Amniotic epithelial cell (primary cell): ENCODE data around the gene GPATCH8.
A peak's percentile ranks its signal among the peaks of the same experiment; 100 is the strongest.
"Not testable (repeated sequence)": the region's sequence is repeated elsewhere in the genome, so short reads cannot be mapped to it uniquely, and the experiment has no call there.

Experiments used
- DNase-seq: peaks from one replicate; pipeline ENCODE4 v3.0.0-alpha.2; 2010; ENCODE audit warnings: low read depth

Gene GPATCH8

DNA sequence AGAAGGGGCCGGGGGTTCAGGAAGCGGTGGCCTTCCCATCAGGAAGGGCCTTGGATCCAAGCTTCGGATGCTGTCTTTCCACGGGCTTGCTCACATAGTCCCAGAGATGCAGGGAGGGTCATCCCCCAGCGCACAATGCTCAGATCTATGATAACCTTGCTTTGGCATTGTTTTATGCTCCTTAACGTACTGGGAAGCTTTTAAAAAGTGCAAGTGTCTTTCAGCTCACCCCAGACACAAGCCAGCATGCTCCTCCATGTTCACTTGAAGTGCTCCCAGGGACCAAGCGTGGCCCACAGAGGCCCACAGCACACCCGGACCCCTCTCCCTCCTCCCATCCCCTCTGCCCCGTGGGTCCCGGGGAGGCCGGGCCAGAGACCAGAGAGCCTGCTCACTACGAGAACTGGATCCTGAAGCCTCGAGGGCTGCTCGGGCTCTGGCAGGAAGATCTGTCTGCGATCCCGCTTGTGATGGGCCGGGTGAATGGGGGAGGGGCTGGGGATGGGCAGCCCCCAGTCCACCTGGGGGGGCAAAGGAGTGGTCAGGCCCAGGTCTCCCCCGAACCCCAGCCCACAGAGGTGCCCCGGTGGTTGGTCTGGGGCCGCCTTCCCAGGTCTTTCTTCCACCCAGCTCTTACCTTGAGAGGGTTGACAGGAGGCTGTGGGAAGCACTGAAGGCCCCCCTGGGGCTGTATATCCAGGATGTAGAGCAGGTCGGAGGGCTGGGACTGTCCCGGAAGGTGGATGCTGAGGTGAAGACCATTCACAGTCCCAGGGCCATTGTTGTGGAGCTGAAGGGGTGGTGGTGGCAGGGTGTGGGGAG lies 127.8 kb downstream of the GPATCH8 start:
- DNase-seq, result no peak

DNA sequence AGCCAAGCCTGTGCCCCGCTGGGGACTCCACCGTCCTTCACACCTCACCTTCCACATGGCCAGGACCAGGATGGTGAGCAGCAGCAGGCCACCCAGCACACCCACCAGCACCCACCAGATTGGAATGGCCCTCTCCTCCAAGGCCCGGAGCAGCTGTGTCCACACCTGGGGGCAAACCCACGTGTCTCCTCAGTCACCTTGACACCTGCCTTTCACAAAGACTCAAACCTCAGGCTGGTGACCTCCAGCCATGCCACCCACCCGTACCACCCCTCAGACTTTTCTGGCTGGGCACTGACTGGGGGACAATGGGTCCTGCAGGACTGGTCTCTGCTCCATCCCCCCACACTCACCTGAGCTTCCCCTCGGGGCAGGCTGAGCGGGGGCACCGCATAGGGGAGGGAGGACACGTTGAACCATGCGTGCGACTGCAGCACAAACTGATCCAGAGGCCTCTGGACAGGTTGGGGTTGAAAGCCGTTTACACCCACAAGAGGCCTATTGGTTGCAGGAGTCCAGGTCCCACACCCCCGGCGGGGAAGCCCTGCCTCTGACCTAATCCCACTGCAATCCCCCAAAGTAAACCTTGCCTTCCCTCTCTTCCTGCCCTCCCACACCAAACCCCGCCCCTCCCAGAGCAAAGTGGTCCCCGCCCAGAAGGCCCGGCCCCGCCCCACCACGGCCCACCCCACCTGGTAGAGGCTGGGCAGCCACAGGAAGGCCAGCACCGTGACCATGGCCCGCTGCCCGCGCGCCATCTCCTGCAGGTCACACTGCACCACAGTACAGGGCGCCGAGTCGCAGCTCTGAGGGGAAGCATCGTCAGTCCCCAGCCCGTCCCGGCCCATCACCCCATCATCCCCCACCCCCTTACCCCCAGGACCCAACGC lies 128.7 kb downstream of the GPATCH8 start:
- no peak for DNase-seq

DNA sequence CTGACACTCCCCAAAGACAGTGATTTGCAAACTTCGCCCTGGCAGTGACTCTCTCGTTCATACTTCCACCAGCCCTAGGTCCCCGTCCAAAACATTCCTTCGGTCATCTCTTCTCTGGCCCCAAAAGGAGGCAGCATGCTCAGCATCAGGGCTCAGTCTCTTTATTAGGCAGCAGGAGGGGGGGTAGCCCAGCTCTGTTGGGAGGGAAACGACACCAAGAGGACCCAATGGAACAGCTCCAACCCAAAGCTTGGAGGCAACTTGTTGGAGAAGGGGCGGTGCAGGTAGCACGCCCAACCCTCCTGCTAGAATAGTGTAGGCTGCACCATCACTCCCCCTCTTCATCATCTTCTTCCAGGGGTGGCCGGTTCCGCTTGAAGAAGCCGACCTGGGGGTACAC lies 131.2 kb downstream of the GPATCH8 start:
- no peak for DNase-seq

DNA sequence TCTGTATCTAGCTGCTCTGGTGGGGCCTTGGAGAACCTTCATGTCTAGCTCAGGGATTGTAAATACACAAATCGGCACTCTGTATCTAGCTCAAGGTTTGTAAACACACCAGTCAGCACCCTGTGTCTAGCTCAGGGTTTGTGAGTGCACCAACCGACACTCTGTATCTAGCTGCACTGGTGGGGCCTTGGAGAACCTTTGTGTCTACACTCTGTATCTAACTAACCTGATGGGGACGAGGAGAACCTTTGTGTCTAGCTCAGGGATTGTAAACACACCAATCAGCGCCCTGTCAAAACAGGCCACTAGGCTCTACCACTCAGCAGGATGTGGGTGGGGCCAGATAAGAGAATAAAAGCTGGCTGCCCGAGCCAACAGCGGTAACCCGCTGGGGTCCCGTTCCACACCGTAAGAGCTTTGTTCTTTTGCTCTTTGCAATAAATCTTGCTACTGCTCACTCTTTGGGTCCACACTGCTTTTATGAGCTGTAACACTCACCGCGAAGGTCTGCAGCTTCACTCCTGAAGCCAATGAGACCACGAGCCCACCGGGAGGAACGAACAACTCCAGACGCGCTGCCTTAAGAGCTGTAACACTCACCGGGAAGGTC lies 133.7 kb downstream of the GPATCH8 start:
- DNase-seq, result not testable (repeated sequence)

DNA sequence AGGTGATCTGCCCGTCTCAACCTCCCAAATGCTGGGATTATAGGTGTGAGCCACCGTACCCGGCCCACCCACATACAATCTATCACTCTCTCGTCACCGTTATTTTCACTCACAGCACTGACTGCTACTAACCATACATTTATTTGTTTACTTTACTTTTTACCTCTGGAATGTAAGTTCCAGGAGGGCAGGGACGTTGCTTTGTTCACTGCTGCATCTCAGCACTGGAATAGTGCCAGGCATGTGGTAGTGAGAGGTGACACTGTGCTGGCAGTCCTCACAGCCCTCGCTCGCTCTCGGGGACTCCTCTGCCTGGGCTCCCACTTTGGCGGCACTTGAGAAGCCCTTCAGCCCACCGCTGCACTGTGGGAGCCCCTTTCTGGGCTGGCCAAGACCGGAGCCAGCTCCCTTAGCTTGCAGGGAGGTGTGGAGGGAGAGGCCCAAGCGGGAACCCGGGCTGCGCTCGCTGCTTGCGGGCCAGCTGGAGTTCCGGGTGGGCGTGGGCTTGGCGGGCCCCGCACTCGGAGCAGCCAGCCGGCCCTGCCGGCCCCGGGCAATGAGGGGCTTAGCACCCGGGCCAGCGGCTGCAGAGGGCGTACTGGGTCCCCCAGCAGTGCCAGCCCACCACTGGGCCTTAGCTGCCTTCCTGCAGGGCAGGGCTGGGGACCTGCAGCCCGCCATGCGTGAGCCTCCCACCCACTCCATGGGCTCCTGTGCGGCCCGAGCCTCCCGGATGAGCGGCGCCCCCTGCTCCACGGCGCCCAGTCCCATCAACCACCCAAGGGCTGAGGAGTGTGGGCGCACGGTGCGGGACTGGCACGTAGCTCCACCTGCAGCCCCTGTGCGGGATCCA lies 134.6 kb downstream of the GPATCH8 start:
- DNase-seq, result not testable (repeated sequence)

DNA sequence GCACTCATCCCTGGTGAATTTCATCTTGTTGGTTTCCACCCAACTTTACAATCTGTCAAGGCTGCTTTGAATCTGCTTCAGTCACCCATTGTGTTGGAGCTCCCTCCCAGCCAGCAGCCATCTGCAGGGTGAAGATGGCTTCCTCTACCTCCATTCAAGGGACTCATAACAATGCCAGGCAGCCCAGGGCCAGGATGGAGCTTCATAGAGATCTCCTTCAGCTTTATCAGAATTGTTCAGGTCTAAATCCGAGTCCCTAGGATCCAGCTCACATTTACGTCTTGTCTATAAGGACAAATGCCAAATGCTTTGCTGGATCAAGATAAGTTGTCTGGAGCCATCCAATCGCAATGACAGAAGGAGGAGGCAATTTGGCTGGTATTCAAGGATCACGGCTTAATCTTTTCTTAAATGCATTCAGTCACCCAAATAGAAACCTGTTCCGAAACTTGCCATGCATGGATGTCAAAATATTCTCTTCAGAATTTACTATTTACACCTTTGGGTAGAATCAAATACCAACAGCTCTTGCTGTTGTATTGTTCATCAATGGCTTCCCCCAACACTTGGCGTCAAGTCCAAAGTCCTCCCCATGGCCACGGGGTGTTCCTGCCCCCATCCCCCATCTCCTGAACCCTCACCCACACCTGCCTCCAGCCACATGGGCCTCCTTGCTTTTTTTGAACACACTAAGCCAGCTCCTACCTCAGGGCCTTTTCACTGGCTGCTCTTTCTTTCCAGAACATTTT lies 135.8 kb downstream of the GPATCH8 start:
- no peak for DNase-seq

DNA sequence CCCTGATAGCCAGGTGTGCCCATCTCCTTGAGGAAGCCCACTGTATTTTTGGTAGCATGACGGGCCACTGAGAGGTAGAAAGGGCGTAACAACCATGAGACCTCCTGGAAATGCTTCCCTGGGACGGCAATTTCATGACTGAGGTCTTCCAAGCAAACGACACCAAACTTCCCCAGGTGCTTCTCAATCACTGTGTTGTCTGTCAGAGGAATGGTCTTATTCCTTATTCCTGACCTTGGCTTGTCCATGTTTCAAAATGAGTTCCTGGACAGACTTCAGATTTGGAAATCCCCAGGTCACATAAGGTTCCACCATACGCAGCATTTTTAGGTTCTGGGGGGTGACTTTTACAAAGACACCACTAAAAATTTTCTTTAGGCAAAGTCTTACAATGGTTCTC lies 138.2 kb downstream of the GPATCH8 start:
- DNase-seq, result not testable (repeated sequence)

DNA sequence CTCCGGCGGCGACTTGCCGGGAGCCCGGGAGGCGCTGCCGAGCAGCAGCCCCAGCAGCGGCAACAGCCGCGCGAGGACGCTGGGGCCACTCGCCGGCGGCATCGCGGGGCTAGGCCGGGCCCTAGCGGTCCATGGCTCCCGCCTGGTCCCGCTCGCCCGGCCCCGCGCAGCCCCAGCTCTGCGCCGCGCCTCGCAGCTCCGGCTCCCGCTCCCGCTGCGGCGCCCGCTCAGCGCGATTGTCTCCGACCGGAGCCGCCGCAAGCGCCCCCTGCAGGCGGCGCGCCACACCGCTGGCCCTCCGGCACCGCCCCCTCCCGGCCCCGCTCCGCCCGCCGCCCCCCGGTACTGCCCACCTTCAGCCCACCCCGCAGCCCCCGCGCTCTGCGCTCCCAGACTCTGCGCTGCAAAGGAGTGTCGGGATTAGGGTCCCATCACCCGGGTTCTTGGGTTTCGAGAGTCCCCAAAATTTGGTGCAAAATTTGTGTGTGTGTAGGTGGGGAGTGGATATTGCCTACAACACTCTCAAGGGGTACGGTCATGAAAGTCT lies 139.5 kb downstream of the GPATCH8 start, which contains the start of gene FAM171A2:
Gene FAM171A2, minus strand, starts transcription at position 241 of the 547 bp plus-strand sequence. Its CDS starts 139 bp downstream, at position 102.
- DNase-seq, result no peak

DNA sequence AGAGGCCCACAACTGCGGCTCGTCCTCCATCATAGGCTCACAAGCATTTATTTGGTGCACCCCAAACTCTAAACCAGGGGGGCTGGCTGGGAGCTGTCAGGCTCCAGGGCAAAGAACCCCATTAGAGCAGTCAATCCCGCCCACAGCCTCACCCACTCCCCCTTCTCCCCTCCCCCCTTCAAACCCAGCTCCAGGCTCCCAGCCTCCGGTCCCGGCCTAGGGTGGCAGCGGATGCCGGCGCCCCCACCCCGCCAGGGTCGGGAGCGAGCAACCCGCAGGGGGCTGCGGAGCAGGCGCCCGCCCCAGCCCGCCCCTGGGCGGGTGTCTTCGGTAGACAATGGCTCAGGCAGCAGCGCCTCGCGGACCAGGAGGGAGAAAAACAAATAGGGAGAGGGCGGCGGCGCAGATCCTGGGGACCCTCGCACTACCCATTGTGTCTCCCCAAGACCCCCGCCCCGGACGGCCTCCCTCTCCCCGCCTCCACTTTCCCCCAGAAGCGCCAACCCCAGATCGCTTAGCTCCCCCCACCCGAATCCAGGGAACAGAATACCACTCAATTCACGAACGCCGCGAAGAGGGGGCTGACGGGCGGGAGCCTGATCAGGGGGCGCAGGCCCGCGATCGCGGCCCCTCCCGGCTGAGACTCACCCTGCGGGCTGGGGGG lies 140.1 kb downstream of the GPATCH8 start:
- DNase-seq, result no peak

DNA sequence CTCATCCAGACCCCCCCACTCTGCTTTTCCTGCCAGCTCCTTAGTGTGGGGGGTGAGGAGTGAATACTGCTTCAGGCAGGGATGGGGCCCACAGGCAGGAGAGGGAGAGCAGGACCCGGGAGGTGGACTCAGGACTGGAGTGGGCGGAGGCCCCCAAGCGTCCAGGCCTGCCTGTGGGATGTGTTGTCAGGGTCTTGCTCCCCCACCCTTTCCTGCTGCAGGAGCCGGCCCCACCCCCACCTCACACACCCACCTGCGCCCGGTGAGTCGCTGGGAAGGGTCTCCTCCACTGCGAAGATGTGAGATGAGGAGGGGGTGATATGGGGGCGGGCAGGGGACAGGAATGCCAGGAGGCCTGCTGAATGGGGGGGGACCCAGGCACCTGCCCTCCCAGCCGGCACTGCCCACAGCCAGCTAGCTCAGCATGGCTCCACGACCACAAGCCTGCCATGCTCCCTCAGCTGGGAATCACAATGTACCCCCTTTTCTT lies 140.7 kb downstream of the GPATCH8 start:
- no peak for DNase-seq

DNA sequence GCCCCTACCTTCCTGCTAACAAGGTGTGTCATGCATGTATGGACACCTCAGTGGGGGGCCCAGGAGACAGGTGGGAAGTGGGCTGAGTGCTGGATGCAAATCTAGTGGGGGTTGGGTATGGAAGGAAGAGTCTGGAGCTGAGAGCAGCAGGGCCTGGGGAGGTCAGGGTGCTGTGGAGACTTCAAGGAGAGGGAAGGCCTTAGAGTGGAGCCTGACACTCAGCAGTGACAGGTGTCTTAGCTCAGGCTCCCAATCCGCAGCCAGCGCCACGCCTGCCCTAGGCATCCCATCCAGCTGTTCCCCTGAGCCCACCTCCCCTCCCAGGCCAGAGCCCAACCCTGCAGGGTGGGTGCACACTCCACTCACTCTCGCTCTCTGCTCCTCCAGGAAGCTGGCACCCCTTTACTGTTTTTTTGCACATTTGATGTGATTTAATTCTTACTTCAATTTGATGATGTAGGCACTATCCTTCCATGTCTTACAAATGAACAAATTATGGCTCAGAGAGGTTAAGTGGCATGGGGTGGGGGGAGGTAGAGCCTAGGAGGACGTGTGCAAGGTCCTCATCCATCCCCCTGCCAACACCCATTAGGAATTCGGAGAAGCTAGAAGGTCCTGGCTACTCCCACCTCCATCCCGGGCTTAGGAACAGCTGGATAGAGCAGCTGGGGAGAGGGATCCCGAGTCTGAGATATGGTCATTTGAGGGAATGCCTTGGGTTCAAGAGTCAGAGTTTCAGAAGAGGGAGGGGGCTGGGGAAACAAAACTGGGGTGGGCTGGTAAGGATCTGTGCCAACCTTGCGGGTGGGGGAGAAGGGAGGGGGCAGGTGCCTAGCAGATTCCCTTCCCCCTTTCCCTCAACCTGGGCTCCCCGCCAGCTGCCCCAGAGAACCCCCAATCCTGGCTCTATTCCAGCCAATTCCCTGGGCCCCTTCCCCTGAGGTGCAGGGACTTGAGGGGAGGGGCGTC lies 141.6 kb downstream of the GPATCH8 start:
- no peak for DNase-seq

DNA sequence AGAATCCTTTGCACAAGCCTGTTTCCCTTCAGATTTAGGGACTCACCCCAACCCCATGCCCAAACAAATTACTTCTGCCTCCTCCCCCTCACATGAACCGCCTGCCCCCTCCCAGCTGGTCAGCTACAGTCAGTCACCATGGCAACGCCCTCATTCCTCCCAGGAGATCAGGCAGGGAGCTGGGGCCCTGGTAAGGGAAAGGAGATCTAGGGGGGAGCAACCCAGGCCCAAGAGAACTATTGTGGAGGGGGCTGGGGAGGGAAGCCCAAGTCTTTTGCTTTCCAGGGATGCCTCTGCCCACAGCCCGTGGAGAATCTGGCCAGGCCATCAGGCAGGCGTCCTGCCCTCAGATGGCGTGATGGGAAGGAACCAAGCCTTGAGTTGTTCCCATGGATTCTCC lies 142.4 kb downstream of the GPATCH8 start:
- peak; percentile 75 for DNase-seq

DNA sequence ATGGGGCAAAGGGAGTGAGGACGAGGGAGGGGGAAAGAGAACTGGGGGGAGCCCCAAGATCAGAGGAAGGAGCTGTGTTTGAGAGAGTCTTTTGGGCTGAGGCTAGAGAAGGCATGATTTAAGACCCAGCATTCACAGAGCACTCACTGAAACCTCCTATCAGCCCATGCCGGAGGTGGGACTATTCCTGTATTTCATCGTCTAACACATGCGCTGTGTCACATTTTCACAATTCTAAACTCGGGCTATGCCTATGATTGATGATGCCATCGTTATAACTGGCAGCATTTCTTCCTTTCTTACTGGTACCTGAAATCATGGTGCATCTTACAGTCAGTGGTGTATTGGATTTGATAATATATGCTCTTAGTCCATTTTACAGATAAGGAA lies 143.1 kb downstream of the GPATCH8 start:
- DNase-seq, result no peak

DNA sequence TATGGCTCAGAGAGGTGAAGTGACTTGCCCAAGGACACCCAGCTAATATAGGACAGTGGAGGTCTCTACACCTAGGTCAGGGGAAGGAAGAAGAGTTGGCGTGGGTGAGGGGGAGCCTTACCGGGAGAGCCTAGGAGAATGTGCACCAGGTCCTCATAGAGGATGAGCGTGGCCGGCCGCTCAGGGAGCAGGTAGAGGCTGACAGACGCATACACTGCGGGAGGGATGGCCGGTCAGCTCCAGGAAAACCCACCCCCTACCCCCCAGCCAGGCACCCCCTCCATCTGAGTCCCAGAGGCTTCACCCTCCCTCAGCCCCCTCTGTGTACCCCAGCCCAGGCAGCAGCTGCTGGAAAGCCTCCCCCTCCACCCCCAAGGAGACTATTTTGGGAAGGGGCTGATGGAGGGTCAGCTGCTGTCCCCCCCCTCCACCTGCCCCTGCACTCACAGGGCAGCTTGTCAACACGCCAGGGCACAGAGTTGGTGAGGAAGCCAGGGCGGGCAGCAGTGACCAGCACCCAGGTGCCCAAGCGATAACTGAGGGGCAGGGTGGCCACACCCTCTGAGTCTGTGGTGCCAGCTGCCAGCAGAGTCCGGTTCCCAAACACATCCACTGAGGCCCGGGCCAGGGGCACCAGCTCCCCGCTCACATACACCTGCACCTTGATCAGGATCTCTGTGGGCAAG lies 143.6 kb downstream of the GPATCH8 start:
- DNase-seq, result no peak

DNA sequence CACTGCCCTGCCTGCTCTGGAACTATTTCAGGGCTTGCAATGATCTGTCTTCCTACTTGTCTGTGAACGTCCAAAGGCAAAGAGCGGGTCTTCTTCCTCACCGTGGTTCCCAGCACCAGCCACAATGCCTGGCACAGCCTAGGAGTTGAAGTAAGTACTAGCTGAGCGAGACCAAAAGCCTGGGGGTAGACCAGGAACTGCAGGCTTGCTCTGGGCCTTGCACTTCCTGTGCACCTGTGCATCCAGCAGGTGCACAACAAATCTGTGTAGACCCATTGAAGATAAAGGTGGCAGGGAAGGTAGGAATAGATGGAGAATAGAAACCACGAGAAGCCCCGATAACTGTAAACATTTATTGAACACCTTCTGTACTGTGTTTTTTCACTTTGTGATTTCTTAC lies 144.2 kb downstream of the GPATCH8 start:
- no peak for DNase-seq

DNA sequence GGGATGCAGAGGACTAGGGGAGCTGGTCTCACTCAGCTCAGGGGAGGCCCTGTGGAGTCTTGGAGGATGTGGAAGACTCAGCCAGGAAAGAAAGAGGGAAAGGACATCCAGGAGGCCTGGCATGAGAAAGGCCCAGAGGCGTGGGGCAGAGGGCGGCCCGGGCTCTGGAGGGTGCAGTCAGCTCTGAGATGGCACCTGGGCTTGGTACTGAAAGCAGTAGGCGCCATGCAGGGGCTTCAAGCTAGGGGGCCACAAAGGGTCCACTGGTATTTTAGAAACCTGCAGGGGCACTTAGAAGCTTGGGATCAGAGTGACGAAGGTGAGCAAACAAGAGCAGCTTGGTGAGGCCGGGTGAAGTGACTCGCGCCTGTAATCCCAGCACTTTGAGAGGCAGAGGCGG lies 145.1 kb downstream of the GPATCH8 start:
- no peak for DNase-seq

DNA sequence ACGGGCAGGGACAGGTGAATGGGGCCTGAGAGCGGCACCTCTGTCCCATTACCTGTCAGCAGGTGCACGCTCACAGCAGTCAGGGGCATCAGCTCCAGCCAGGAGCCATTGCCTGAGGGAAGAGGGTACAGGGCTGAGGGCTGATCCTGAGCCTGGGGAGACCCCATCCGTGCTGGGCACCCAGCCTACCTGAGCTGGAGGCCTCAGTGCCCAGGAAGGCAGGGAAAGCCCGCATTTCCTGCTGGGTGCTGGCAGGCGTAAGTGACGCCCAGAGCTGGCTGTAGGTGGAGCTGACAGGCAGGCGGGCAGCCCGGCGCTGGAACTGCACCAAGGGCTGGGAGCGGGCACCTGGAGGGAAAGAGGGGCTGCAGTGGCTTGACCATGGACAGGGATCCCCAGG lies 147.0 kb downstream of the GPATCH8 start:
- no peak for DNase-seq

DNA sequence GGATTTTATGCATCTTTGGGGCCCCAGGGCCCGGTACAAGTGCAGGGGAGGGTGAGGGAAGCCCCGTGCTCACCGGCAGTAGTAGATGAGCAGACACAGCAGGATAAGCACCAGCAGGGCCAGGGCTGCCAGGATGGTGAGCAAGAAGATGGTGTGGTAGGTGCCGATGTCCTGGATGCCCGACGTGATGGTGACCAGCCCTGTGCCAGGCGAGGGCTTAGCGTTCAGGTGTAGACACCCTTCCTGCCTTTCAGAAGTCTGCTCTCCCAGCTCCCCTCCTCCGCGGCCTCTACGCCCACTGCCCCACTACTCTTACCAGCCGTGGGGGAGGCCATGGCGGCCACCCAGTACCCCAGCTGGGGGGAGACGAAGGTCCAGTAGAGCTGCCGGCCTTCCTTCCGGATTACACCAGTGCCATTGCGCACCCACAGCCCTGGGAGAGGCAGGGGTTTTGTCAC lies 147.5 kb downstream of the GPATCH8 start:
- no peak for DNase-seq
